ENCODE results near the gene C18orf54. TPM values are rescaled to one million over a fixed set of nuclear protein-coding genes. Genes with fewer than 3 reads are reported as not detected.
"Not testable (repeated sequence)": the region's sequence is repeated elsewhere in the genome, so short reads cannot be mapped to it uniquely, and the experiment has no call there.

Gene C18orf54
- total RNA-seq, 2 experiments from 2014 or later: 7.3 to 7.6 TPM

- Mint-ChIP-seq H3K9me3 (no peaks in the 10 kb centered on the region), H3K4me1 (ENCODE audit: low read depth) (no peaks in the 10 kb centered on the region), H3K27me3 (no peaks in the 10 kb centered on the region), H3K36me3 (ENCODE audit: low read depth) (peaks cover 3% of the 10 kb centered on the region), H3K27ac (no peak overlapping the region), H3K4me3 (no peak overlapping the region)
- ChIA-PET POLR2A (no interaction called here), CTCF (interaction anchor here (1.5 to 1.7 kb wide), 2 partner anchors 15 to 21 kb away, joined by 3 to 4 read pairs; no protein-coding TSS in a partner anchor)
- no peak for DNase-seq
- intact Hi-C loops (cut with micrococcal nuclease): no loop called here
- ATAC-seq: no peak
- no peak for TF ChIP-seq CTCF (IDR thresholded peaks at IDR 0.05)
Observed at GRCh38 chr18:54378057-54378456, 20.4 kb downstream of the C18orf54 start.

GRCh38 chr18:54381640-54382039, 23.9 kb downstream of the C18orf54 start:
- H3K4me1 Mint-ChIP-seq (ENCODE audit: low read depth): no peaks in the 10 kb centered on the region
- TF ChIP-seq CTCF (IDR thresholded peaks at IDR 0.05): no peak
- DNase-seq: no peak
- CTCF ChIA-PET: interaction anchor here (1.5 kb wide), 1 partner anchor 10 kb away, joined by 4 read pairs; no protein-coding TSS in a partner anchor
- no peaks in the 10 kb centered on the region for H3K36me3 Mint-ChIP-seq (ENCODE audit: low read depth)
- no peak overlapping the region for H3K27ac Mint-ChIP-seq
- intact Hi-C loops (cut with micrococcal nuclease): no loop called here
- no peak for ATAC-seq
- H3K9me3 Mint-ChIP-seq: no peaks in the 10 kb centered on the region
- H3K27me3 Mint-ChIP-seq: no peaks in the 10 kb centered on the region
- POLR2A ChIA-PET: no interaction called here
- no peak overlapping the region for H3K4me3 Mint-ChIP-seq

- Mint-ChIP-seq H3K27ac (no peak overlapping the region), H3K9me3 (no peaks in the 10 kb centered on the region), H3K36me3 (ENCODE audit: low read depth) (no peaks in the 10 kb centered on the region), H3K4me3 (no peak overlapping the region), H3K27me3 (peaks cover 2% of the 10 kb centered on the region), H3K4me1 (ENCODE audit: low read depth) (no peaks in the 10 kb centered on the region)
- ChIA-PET CTCF (interaction anchor here (1.5 kb wide), 1 partner anchor 10 kb away, joined by 4 read pairs; no protein-coding TSS in a partner anchor), POLR2A (no interaction called here)
- TF ChIP-seq CTCF (IDR thresholded peaks at IDR 0.05): no peak
- ATAC-seq (no peak), DNase-seq (no peak)
- intact Hi-C loops (cut with micrococcal nuclease): no loop called here
Observed at GRCh38 chr18:54382076-54382475, 24.4 kb downstream of the C18orf54 start.

- no peak overlapping the region for H3K4me3 Mint-ChIP-seq
- POLR2A ChIA-PET: no interaction called here
- H3K9me3 Mint-ChIP-seq: no peaks in the 10 kb centered on the region
- ATAC-seq (no peak), DNase-seq (no peak)
- H3K27ac Mint-ChIP-seq: no peak overlapping the region
- H3K27me3 Mint-ChIP-seq: peaks cover 2% of the 10 kb centered on the region
- no peaks in the 10 kb centered on the region for H3K36me3 Mint-ChIP-seq (ENCODE audit: low read depth)
- CTCF ChIA-PET: no interaction called here
- no peaks in the 10 kb centered on the region for H3K4me1 Mint-ChIP-seq (ENCODE audit: low read depth)
- no peak for TF ChIP-seq CTCF (IDR thresholded peaks at IDR 0.05)
- intact Hi-C loops (cut with micrococcal nuclease): no loop called here
Observed at GRCh38 chr18:54382733-54383252, 25.1 kb downstream of the C18orf54 start.

- ChIA-PET POLR2A (no interaction called here), CTCF (no interaction called here)
- no peak overlapping the region for H3K27ac Mint-ChIP-seq
- no peaks in the 10 kb centered on the region for H3K9me3 Mint-ChIP-seq
- intact Hi-C loops (cut with micrococcal nuclease): no loop called here
- ATAC-seq: no peak
- H3K4me3 Mint-ChIP-seq: no peak overlapping the region
- no peaks in the 10 kb centered on the region for H3K36me3 Mint-ChIP-seq (ENCODE audit: low read depth)
- DNase-seq: no peak
- H3K27me3 Mint-ChIP-seq: peaks cover 13% of the 10 kb centered on the region
- no peak for TF ChIP-seq CTCF (IDR thresholded peaks at IDR 0.05)
- H3K4me1 Mint-ChIP-seq (ENCODE audit: low read depth): peaks cover 9% of the 10 kb centered on the region
Observed at GRCh38 chr18:54386043-54386442, 28.3 kb downstream of the C18orf54 start.

GRCh38 chr18:54386800-54387495, 29.2 kb downstream of the C18orf54 start:
- H3K4me3 Mint-ChIP-seq; CTCF ChIA-PET; H3K27ac Mint-ChIP-seq; H3K36me3 Mint-ChIP-seq (ENCODE audit: low read depth); DNase-seq; ATAC-seq; H3K9me3 Mint-ChIP-seq; H3K4me1 Mint-ChIP-seq (ENCODE audit: low read depth); intact Hi-C loops (cut with micrococcal nuclease); POLR2A ChIA-PET: not testable (repeated sequence)
- H3K27me3 Mint-ChIP-seq: peaks cover 13% of the 10 kb centered on the region

Data from activated CD8-positive, alpha-beta T cell treated with anti-CD3 and anti-CD28 coated beads for 36 hours (primary cell).